ENCODE measurements around the gene USO1.
"Not testable (repeated sequence)": the region's sequence is repeated elsewhere in the genome, so short reads cannot be mapped to it uniquely, and the experiment has no call there.

USO1 gene

GRCh38 chr4:75723163-75724065, 963 bp upstream of the USO1 start:
- no peaks in the 10 kb centered on the region for H3K9me3 Mint-ChIP-seq
- H3K4me3 Mint-ChIP-seq = peak overlapping the region; percentile 99
- H3K4me1 Mint-ChIP-seq (ENCODE audit: low read depth) = peaks cover 46% of the 10 kb centered on the region
- H3K27ac Mint-ChIP-seq = peak overlapping the region; percentile 100
- H3K36me3 Mint-ChIP-seq (ENCODE audit: low read depth) = peaks cover 33% of the 10 kb centered on the region
- H3K27me3 Mint-ChIP-seq = no peaks in the 10 kb centered on the region
- no peak for DNase-seq

- Mint-ChIP-seq H3K27me3 (no peaks in the 10 kb centered on the region), H3K36me3 (ENCODE audit: low read depth) (peaks cover 33% of the 10 kb centered on the region), H3K4me3 (peak overlapping the region; percentile 99), H3K4me1 (ENCODE audit: low read depth) (peaks cover 55% of the 10 kb centered on the region), H3K9me3 (no peaks in the 10 kb centered on the region), H3K27ac (peak overlapping the region; percentile 100)
- peak; percentile 73 for DNase-seq
Measured at GRCh38 chr4:75724867-75725724, 719 bp downstream of the USO1 start.

- Mint-ChIP-seq H3K27ac (peak overlapping the region; percentile 100), H3K36me3 (ENCODE audit: low read depth) (peaks cover 33% of the 10 kb centered on the region), H3K4me3 (peak overlapping the region; percentile 99), H3K4me1 (ENCODE audit: low read depth) (peaks cover 55% of the 10 kb centered on the region)
- H3K9me3 Mint-ChIP-seq, H3K27me3 Mint-ChIP-seq, DNase-seq: not testable (repeated sequence)
Measured at GRCh38 chr4:75725942-75726538, 1.7 kb downstream of the USO1 start.

- peaks cover 33% of the 10 kb centered on the region for H3K36me3 Mint-ChIP-seq (ENCODE audit: low read depth)
- peaks cover 54% of the 10 kb centered on the region for H3K4me1 Mint-ChIP-seq (ENCODE audit: low read depth)
- H3K27ac Mint-ChIP-seq = peak overlapping the region; percentile 8
- peak overlapping the region; percentile 99 for H3K4me3 Mint-ChIP-seq
- no peaks in the 10 kb centered on the region for H3K9me3 Mint-ChIP-seq
- H3K27me3 Mint-ChIP-seq = no peaks in the 10 kb centered on the region
- DNase-seq = no peak
Measured at GRCh38 chr4:75726577-75726976, 2.2 kb downstream of the USO1 start.

GRCh38 chr4:75727073-75727472, 2.7 kb downstream of the USO1 start:
- peak overlapping the region; percentile 99 for H3K4me3 Mint-ChIP-seq
- H3K9me3 Mint-ChIP-seq = no peaks in the 10 kb centered on the region
- peaks cover 50% of the 10 kb centered on the region for H3K4me1 Mint-ChIP-seq (ENCODE audit: low read depth)
- DNase-seq = no peak
- H3K27ac Mint-ChIP-seq = peak overlapping the region; percentile 8
- peaks cover 35% of the 10 kb centered on the region for H3K36me3 Mint-ChIP-seq (ENCODE audit: low read depth)
- no peaks in the 10 kb centered on the region for H3K27me3 Mint-ChIP-seq

GRCh38 chr4:75729836-75730235, 5.5 kb downstream of the USO1 start:
- peaks cover 36% of the 10 kb centered on the region for H3K36me3 Mint-ChIP-seq (ENCODE audit: low read depth)
- H3K9me3 Mint-ChIP-seq = no peaks in the 10 kb centered on the region
- H3K27me3 Mint-ChIP-seq = no peaks in the 10 kb centered on the region
- H3K4me1 Mint-ChIP-seq (ENCODE audit: low read depth) = peaks cover 44% of the 10 kb centered on the region
- no peak overlapping the region for H3K27ac Mint-ChIP-seq
- H3K4me3 Mint-ChIP-seq = no peak overlapping the region
- no peak for DNase-seq

- peaks cover 37% of the 10 kb centered on the region for H3K4me1 Mint-ChIP-seq (ENCODE audit: low read depth)
- H3K27me3 Mint-ChIP-seq = no peaks in the 10 kb centered on the region
- no peak overlapping the region for H3K4me3 Mint-ChIP-seq
Measured at GRCh38 chr4:75733369-75733768, 9.0 kb downstream of the USO1 start.

GRCh38 chr4:75735525-75735924, 11.1 kb downstream of the USO1 start:
- Mint-ChIP-seq H3K27me3 (no peaks in the 10 kb centered on the region), H3K27ac (no peak overlapping the region), H3K36me3 (ENCODE audit: low read depth) (peaks cover 27% of the 10 kb centered on the region), H3K4me3 (no peak overlapping the region), H3K9me3 (no peaks in the 10 kb centered on the region), H3K4me1 (ENCODE audit: low read depth) (peaks cover 28% of the 10 kb centered on the region)
- DNase-seq = no peak

More at GRCh38 chr4:75733369-75733768, 9.0 kb downstream of the USO1 start:
- Mint-ChIP-seq H3K27ac (no peak overlapping the region), H3K9me3 (no peaks in the 10 kb centered on the region), H3K36me3 (ENCODE audit: low read depth) (peaks cover 30% of the 10 kb centered on the region)
- DNase-seq = no peak

GRCh38 chr4:75736862-75737261, 12.5 kb downstream of the USO1 start:
- no peak for DNase-seq
- no peak overlapping the region for H3K27ac Mint-ChIP-seq
- no peak overlapping the region for H3K4me3 Mint-ChIP-seq

GRCh38 chr4:75737398-75737797, 13.0 kb downstream of the USO1 start:
- no peak for DNase-seq
- no peaks in the 10 kb centered on the region for H3K9me3 Mint-ChIP-seq
- no peak overlapping the region for H3K4me3 Mint-ChIP-seq
- peaks cover 27% of the 10 kb centered on the region for H3K36me3 Mint-ChIP-seq (ENCODE audit: low read depth)
- H3K27ac Mint-ChIP-seq = no peak overlapping the region
- no peaks in the 10 kb centered on the region for H3K27me3 Mint-ChIP-seq
- peaks cover 29% of the 10 kb centered on the region for H3K4me1 Mint-ChIP-seq (ENCODE audit: low read depth)

More at GRCh38 chr4:75736862-75737261, 12.5 kb downstream of the USO1 start:
- Mint-ChIP-seq H3K36me3 (ENCODE audit: low read depth) (peaks cover 26% of the 10 kb centered on the region), H3K9me3 (no peaks in the 10 kb centered on the region), H3K4me1 (ENCODE audit: low read depth) (peaks cover 28% of the 10 kb centered on the region), H3K27me3 (no peaks in the 10 kb centered on the region)

- no peak for DNase-seq
- no peaks in the 10 kb centered on the region for H3K9me3 Mint-ChIP-seq
- no peak overlapping the region for H3K27ac Mint-ChIP-seq
- no peak overlapping the region for H3K4me3 Mint-ChIP-seq
- H3K27me3 Mint-ChIP-seq = no peaks in the 10 kb centered on the region
- peaks cover 15% of the 10 kb centered on the region for H3K4me1 Mint-ChIP-seq (ENCODE audit: low read depth)
- peaks cover 10% of the 10 kb centered on the region for H3K36me3 Mint-ChIP-seq (ENCODE audit: low read depth)
Measured at GRCh38 chr4:75741027-75741426, 16.6 kb downstream of the USO1 start.

- H3K27me3 Mint-ChIP-seq = no peaks in the 10 kb centered on the region
- no peak for DNase-seq
- peaks cover 7% of the 10 kb centered on the region for H3K36me3 Mint-ChIP-seq (ENCODE audit: low read depth)
- no peak overlapping the region for H3K27ac Mint-ChIP-seq
- H3K4me1 Mint-ChIP-seq (ENCODE audit: low read depth) = peaks cover 11% of the 10 kb centered on the region
- no peaks in the 10 kb centered on the region for H3K9me3 Mint-ChIP-seq
- H3K4me3 Mint-ChIP-seq = no peak overlapping the region
Measured at GRCh38 chr4:75742451-75742850, 18.1 kb downstream of the USO1 start.

GRCh38 chr4:75745161-75745560, 20.8 kb downstream of the USO1 start:
- H3K36me3 Mint-ChIP-seq (ENCODE audit: low read depth) = peaks cover 12% of the 10 kb centered on the region
- peaks cover 11% of the 10 kb centered on the region for H3K4me1 Mint-ChIP-seq (ENCODE audit: low read depth)
- no peaks in the 10 kb centered on the region for H3K27me3 Mint-ChIP-seq
- H3K9me3 Mint-ChIP-seq = no peaks in the 10 kb centered on the region
- no peak overlapping the region for H3K4me3 Mint-ChIP-seq
- no peak overlapping the region for H3K27ac Mint-ChIP-seq
- no peak for DNase-seq

- Mint-ChIP-seq H3K27ac (no peak overlapping the region), H3K27me3 (no peaks in the 10 kb centered on the region), H3K9me3 (no peaks in the 10 kb centered on the region), H3K4me1 (ENCODE audit: low read depth) (peaks cover 11% of the 10 kb centered on the region), H3K36me3 (ENCODE audit: low read depth) (peaks cover 12% of the 10 kb centered on the region), H3K4me3 (no peak overlapping the region)
- DNase-seq = no peak
Measured at GRCh38 chr4:75745721-75746199, 21.4 kb downstream of the USO1 start.

Measured in activated T-cell treated with anti-CD3 and anti-CD28 coated beads, Interleukin-2, amount 50 U/mL, for 24 hours (primary cell).